Tibial artery (tissue), 4 donors: Measurements from ENCODE around the gene SLC31A2.
"Not testable (repeated sequence)": the region's sequence is repeated elsewhere in the genome, so short reads cannot be mapped to it uniquely, and the experiment has no call there.

Experiments used
- DNase-seq, 2 donors: peaks; one replicate each; pipeline ENCODE4 v3.0.0-alpha.2; 2019
- H3K27ac ChIP-seq, 2 donors: fragments of 200-600 bp; sonication (generic) in 1 of 2; 1 replicate in 1 of 2; 2 replicates in 1 of 2; pipeline ENCODE4 v1.5.1; 2018 to 2019; ENCODE audit warnings: mild to moderate bottlenecking in 1 of 2
- H3K27me3 ChIP-seq, 2 donors: fragments of 200-600 bp; sonication (generic) in 1 of 2; one replicate each; pipeline versions ENCODE4 v1.5.1 to v1.6.0; 2016 to 2019
- H3K36me3 ChIP-seq, 3 donors: fragments of 200-600 bp; sonication (generic) in 2 of 3; one replicate each; pipeline ENCODE4 v1.5.1; 2016 to 2019; ENCODE audit warnings: mild to moderate bottlenecking in 2 of 3
- H3K4me1 ChIP-seq, 4 donors: fragments of 200-600 bp; sonication (generic) in 2 of 4; 1 replicate in 3 of 4; 2 replicates in 1 of 4; pipeline ENCODE4 v1.5.1; 2016 to 2019
- H3K4me3 ChIP-seq, 2 donors: fragments of 200-600 bp; sonication (generic) in 1 of 2; 1 replicate in 1 of 2; 2 replicates in 1 of 2; pipeline ENCODE4 v1.5.1; 2018 to 2019; ENCODE audit warnings: mild to moderate bottlenecking in 2 of 2
- H3K9me3 ChIP-seq, 3 donors: fragments of 200-600 bp; sonication (generic) in 1 of 3; one replicate each; pipeline ENCODE4 v1.5.1; 2016 to 2019
- CTCF ChIP-seq, 2 experiments: fragments of 200-600 bp in 1 of 2; fragments of 450-650 bp in 1 of 2; IDR thresholded peaks; one replicate each; pipeline ENCODE4 v1.5.1; 2017 to 2019; ENCODE audit warnings: antibody characterized with exemption in 2 of 2, mild to moderate bottlenecking in 1 of 2, moderate library complexity in 1 of 2
- intact Hi-C: fragments of 100-400 bp; cut with DNase I; formaldehyde crosslinking; loops from one replicate; pipeline ENCODE4 v1.15.0; 2023; ENCODE audit warnings: low total_unique reads

The SLC31A2 gene

GRCh38 chr9:113150670-113151611 is at the start of gene SLC31A2:
Gene SLC31A2 (plus strand): TSS chr9:113151007. CDS start chr9:113151075, 68 bp downstream.
- H3K9me3 ChIP-seq: no peaks in the 10 kb centered on the region
- intact Hi-C loops: no loop called here
- TF ChIP-seq CTCF (IDR thresholded peaks at IDR 0.05): peak; percentile 14 to 25
- DNase-seq: peak; percentile 87 to 88
- peaks cover 0 to 23% (median 10%) of the 10 kb centered on the region in 4 donors for H3K4me1 ChIP-seq
- no peaks in the 10 kb centered on the region for H3K27me3 ChIP-seq
- H3K27ac ChIP-seq: peak within 1 kb of the TSS; percentile 77 to 82
- H3K36me3 ChIP-seq: no peaks in the 10 kb centered on the region
- H3K4me3 ChIP-seq: peak within 1 kb of the TSS; percentile 79 to 95

GRCh38 chr9:113105345-113105744 is 45.5 kb upstream of the SLC31A2 start:
- H3K27me3 ChIP-seq, H3K4me1 ChIP-seq, H3K36me3 ChIP-seq, H3K4me3 ChIP-seq, H3K27ac ChIP-seq, DNase-seq, intact Hi-C loops, H3K9me3 ChIP-seq: not testable (repeated sequence)

GRCh38 chr9:113111065-113111951 is 39.5 kb upstream of the SLC31A2 start:
- not testable (repeated sequence) for H3K27ac ChIP-seq, H3K4me3 ChIP-seq, H3K36me3 ChIP-seq, H3K4me1 ChIP-seq, H3K9me3 ChIP-seq, H3K27me3 ChIP-seq
- TF ChIP-seq CTCF (IDR thresholded peaks at IDR 0.05): peak; percentile 35 to 80
- intact Hi-C loops: loop anchor here (5.0 kb wide), 1 partner anchor 241 kb away; no protein-coding TSS in a partner anchor
- peak in 1 of 2 donors; percentile 24 for DNase-seq

GRCh38 chr9:113112706-113113510 is 37.9 kb upstream of the SLC31A2 start:
- H3K9me3 ChIP-seq, H3K36me3 ChIP-seq, H3K4me1 ChIP-seq, H3K27ac ChIP-seq, H3K4me3 ChIP-seq, H3K27me3 ChIP-seq, DNase-seq: not testable (repeated sequence)
- TF ChIP-seq CTCF (IDR thresholded peaks at IDR 0.05): peak; percentile 37 to 56
- intact Hi-C loops: loop anchor here (5.0 kb wide), 1 partner anchor 239 kb away; no protein-coding TSS in a partner anchor

DNA sequence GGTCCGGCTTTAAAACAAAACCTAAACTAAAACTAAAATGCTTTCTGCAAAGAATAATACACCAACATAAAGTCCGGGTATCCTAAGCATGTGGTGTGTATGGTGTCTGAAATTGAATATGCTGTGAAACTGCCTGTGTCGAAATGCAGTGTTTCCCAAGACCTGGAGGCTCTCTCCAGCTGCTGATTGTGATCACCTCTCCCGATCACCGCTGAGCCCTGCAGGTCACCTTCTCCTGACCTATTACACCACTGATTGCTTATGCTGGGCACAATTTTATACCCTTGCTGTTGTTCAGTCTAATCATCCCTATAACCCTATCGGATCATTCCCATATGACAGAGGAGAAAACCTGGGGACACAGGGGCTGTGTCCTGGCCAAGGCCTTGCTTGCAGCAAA is 32.0 kb upstream of the SLC31A2 start:
- DNase-seq, H3K27ac ChIP-seq, H3K36me3 ChIP-seq, H3K4me1 ChIP-seq, H3K9me3 ChIP-seq, H3K27me3 ChIP-seq, H3K4me3 ChIP-seq, intact Hi-C loops: not testable (repeated sequence)
